Measurements from ENCODE around the gene TRAPPC3L. TPM values are rescaled to one million over a fixed set of nuclear protein-coding genes. Genes with fewer than 3 reads are reported as not detected.

The TRAPPC3L gene
- polyA plus RNA-seq, 2 of the 4 experiments (the other 2 are of a cell fraction), result not detected

- Histone ChIP-seq H3K27ac (no peak overlapping the region), H3K4me2 (no peak overlapping the region), H3K4me3 (no peak overlapping the region), H3K9me3 (no peaks in the 10 kb centered on the region), H3K4me1 (no peaks in the 10 kb centered on the region)
- TF ChIP-seq RFX5 (IDR thresholded peaks at IDR 0.05) (no peak), ZNF302 (CRISPR knock-in tag; IDR thresholded peaks at IDR 0.05) (no peak), TP53 (CRISPR knock-in tag; IDR thresholded peaks at IDR 0.05) (no peak)
- DNase-seq (ENCODE audit: low read depth in 1 of 2, low spot score in 1 of 2) (no peak), FAIRE-seq (no peak), ATAC-seq (no peak)
- 78% methylated on average over 3 of the region's 3 CpGs for WGBS (ENCODE audit: missing lambda C conversion rate)
- ChIA-PET CTCF (no interaction called here), POLR2A (no interaction called here)
These were observed 89.4 kb downstream of the TRAPPC3L start for GRCh38 chr6:116456106-116456505.

GRCh38 chr6:116452531-116452930 lies 93.0 kb downstream of the TRAPPC3L start:
- Histone ChIP-seq H3K4me3 (no peak overlapping the region), H3K27ac (no peak overlapping the region), H3K4me1 (peaks cover 6% of the 10 kb centered on the region; the same call in 2 of the 3 replicates), H3K4me2 (no peak overlapping the region), H3K9me3 (no peaks in the 10 kb centered on the region)
- 92% methylated on average over 2 of the region's 2 CpGs for WGBS (ENCODE audit: missing lambda C conversion rate)
- DNase-seq (ENCODE audit: low read depth in 1 of 2, low spot score in 1 of 2) (no peak), FAIRE-seq (no peak), ATAC-seq (no peak)
- ChIA-PET POLR2A (no interaction called here), CTCF (interaction anchor here (1.0 kb wide), 1 partner anchor 11 kb away, joined by 3 read pairs; no protein-coding TSS in a partner anchor)
- TF ChIP-seq NFE2L2 (conservative IDR thresholded peaks at IDR 0.05; ENCODE audit: low read length), result no peak
- no peak for TF ChIP-seq ATOH8 (CRISPR knock-in tag; IDR thresholded peaks at IDR 0.05; ENCODE audit: low read depth)
- TF ChIP-seq EHF (CRISPR knock-in tag; IDR thresholded peaks at IDR 0.05), result no peak
- TF ChIP-seq HES2 (IDR thresholded peaks at IDR 0.05), result no peak
- TF ChIP-seq TP53 (CRISPR knock-in tag; IDR thresholded peaks at IDR 0.05), result no peak
- TF ChIP-seq ZFP36 (IDR thresholded peaks at IDR 0.05; ENCODE audit: borderline replicate concordance, partially characterized antibody), result no peak
- TF ChIP-seq RCOR1 (IDR thresholded peaks at IDR 0.05; ENCODE audit: low read depth, low read length), result no peak
- TF ChIP-seq RARB (CRISPR knock-in tag; IDR thresholded peaks at IDR 0.05), result no peak
- no peak for TF ChIP-seq ELK1 (IDR thresholded peaks at IDR 0.05; ENCODE audit: low read depth, low read length)
- TF ChIP-seq MYC (IDR thresholded peaks at IDR 0.05; ENCODE audit: borderline replicate concordance, low read length), result no peak
- TF ChIP-seq CBX2 (IDR thresholded peaks at IDR 0.05; ENCODE audit: borderline replicate concordance, low read depth), result no peak
- no peak for TF ChIP-seq MAX (IDR thresholded peaks at IDR 0.05)
- no peak for TF ChIP-seq JUN (IDR thresholded peaks at IDR 0.05)
- no peak for TF ChIP-seq NPAS2 (CRISPR knock-in tag; IDR thresholded peaks at IDR 0.05; ENCODE audit: borderline replicate concordance)
- no peak for TF ChIP-seq CHD4 (IDR thresholded peaks at IDR 0.05; ENCODE audit: borderline replicate concordance)
- no peak for TF ChIP-seq MAFK (IDR thresholded peaks at IDR 0.05; ENCODE audit: partially characterized antibody)
- TF ChIP-seq CHD2 (IDR thresholded peaks at IDR 0.05; ENCODE audit: low read length, partially characterized antibody), result no peak
- no peak for TF ChIP-seq HDAC2 (IDR thresholded peaks at IDR 0.05)
- TF ChIP-seq TFCP2L1 (CRISPR knock-in tag; IDR thresholded peaks at IDR 0.05), result no peak
- no peak for TF ChIP-seq FOSB (CRISPR knock-in tag; IDR thresholded peaks at IDR 0.05)

- ChIA-PET POLR2A (no interaction called here), CTCF (interaction anchor here (1.0 kb wide), 1 partner anchor 10 kb away, joined by 3 read pairs; no protein-coding TSS in a partner anchor)
- DNase-seq (ENCODE audit: low read depth in 1 of 2, low spot score in 1 of 2), result no peak
- no peaks in the 10 kb centered on the region for H3K9me3 ChIP-seq
- peaks cover 12% of the 10 kb centered on the region for H3K4me1 ChIP-seq
- H3K4me3 ChIP-seq, result no peak overlapping the region
- H3K4me2 ChIP-seq, result no peak overlapping the region
- TF ChIP-seq CEBPB (IDR thresholded peaks at IDR 0.05) (no peak), HMGXB4 (CRISPR knock-in tag; IDR thresholded peaks at IDR 0.05; ENCODE audit: borderline replicate concordance) (no peak), CHD2 (IDR thresholded peaks at IDR 0.05; ENCODE audit: low read length, partially characterized antibody) (no peak), KDM5A (IDR thresholded peaks at IDR 0.05) (no peak), RCOR1 (IDR thresholded peaks at IDR 0.05; ENCODE audit: low read depth, low read length) (no peak), CBX2 (IDR thresholded peaks at IDR 0.05; ENCODE audit: borderline replicate concordance, low read depth) (no peak)
- FAIRE-seq, result no peak
- no peak for ATAC-seq
- H3K27ac ChIP-seq, result no peak overlapping the region
These were observed 93.6 kb downstream of the TRAPPC3L start for GRCh38 chr6:116451916-116452315.

Measured in A549 (cell line).